ENCODE data around the gene MEIKIN. TPM values are rescaled to one million over a fixed set of nuclear protein-coding genes. Genes with fewer than 3 reads are reported as not detected.

MEIKIN gene
- total RNA-seq, 1 experiment from 2014 or later, result not detected

- no peak overlapping the region for H2BK12ac ChIP-seq (ENCODE audit: insufficient read length, low read depth, low read length)
- no peak overlapping the region for H4K5ac ChIP-seq (ENCODE audit: insufficient read length, low read depth, low read length)
- no peak overlapping the region for H3K18ac ChIP-seq (ENCODE audit: insufficient read length, low read depth, low read length)
- Mint-ChIP-seq H3K9me3 (peaks cover 0 to 8% of the 10 kb centered on the region in 2 experiments; a peak in 3 of 5 replicates), H3K27ac (no peak overlapping the region), H3K27me3 (ENCODE audit: low read depth) (no peaks in the 10 kb centered on the region), H3K4me3 (no peak overlapping the region), H3K4me1 (peaks cover 2 to 7% of the 10 kb centered on the region in 2 experiments; a peak in 2 of 4 replicates), H3K36me3 (ENCODE audit: insufficient read depth in 1 of 3, low read depth in 3 of 3) (peaks cover 8 to 11% (median 10%) of the 10 kb centered on the region in 3 experiments; a peak in 6 of 7 replicates)
- H2BK20ac ChIP-seq (ENCODE audit: low read depth, low read length, poor library complexity, severe bottlenecking), result no peak overlapping the region
- no peak overlapping the region for H4K91ac ChIP-seq (ENCODE audit: insufficient read length, low read depth, low read length)
- H2AFZ ChIP-seq (ENCODE audit: low read length), result no peak overlapping the region
- H3K27me3 ChIP-seq (ENCODE audit: insufficient read depth, low read length), result no peaks in the 10 kb centered on the region
- H2BK120ac ChIP-seq (ENCODE audit: low read depth, low read length, poor library complexity, severe bottlenecking), result no peak overlapping the region
- no CpG with 5 or more reads among the region's 3 CpGs for WGBS (ENCODE audit: extremely low coverage, insufficient read length, low lambda C conversion rate)
- H3K9me3 ChIP-seq (ENCODE audit: control insufficient read depth, low read depth, low read length), result no peaks in the 10 kb centered on the region
- no peak for DNase-seq
- H3K4ac ChIP-seq (ENCODE audit: low read depth, low read length), result no peak overlapping the region
- H3K4me1 ChIP-seq (ENCODE audit: insufficient read depth, low read length), result no peaks in the 10 kb centered on the region
- TF ChIP-seq CTCF (conservative IDR thresholded peaks at IDR 0.05), result no peak
- H2BK15ac ChIP-seq (ENCODE audit: low read depth, low read length), result no peak overlapping the region
- H3K23ac ChIP-seq (ENCODE audit: insufficient read length, low read depth, low read length), result no peak overlapping the region
- H3T11ph ChIP-seq (ENCODE audit: low read length), result no peak overlapping the region
- no peak overlapping the region for H3K56ac ChIP-seq (ENCODE audit: insufficient read length, low read depth, low read length)
- H3K27ac ChIP-seq (ENCODE audit: insufficient read length, low read depth, low read length), result no peak overlapping the region
- no peak overlapping the region for H3K9ac ChIP-seq (ENCODE audit: extremely low read depth, insufficient read length, low read length)
- H3K23me2 ChIP-seq (ENCODE audit: insufficient read length, low read depth, low read length, poor library complexity, severe bottlenecking), result no peaks in the 10 kb centered on the region
- H3K4me2 ChIP-seq (ENCODE audit: insufficient read depth, insufficient read length, low read length), result no peak overlapping the region
- no peak overlapping the region for H3K14ac ChIP-seq (ENCODE audit: insufficient read depth, low read length)
- H2AK5ac ChIP-seq (ENCODE audit: insufficient read length, low read length), result no peak overlapping the region
- H4K20me1 ChIP-seq (ENCODE audit: control insufficient read depth, insufficient read depth, insufficient read length), result no peaks in the 10 kb centered on the region
- H3K79me1 ChIP-seq (ENCODE audit: insufficient read depth, low read depth, low read length, poor library complexity, severe bottlenecking), result peaks cover 13% of the 10 kb centered on the region
- H3K79me2 ChIP-seq (ENCODE audit: insufficient read depth, low read length), result peaks cover 9% of the 10 kb centered on the region; the same call in 1 of the 2 replicates
- no peak overlapping the region for H4K8ac ChIP-seq (replicated peaks; ENCODE audit: insufficient read length, low read depth, low read length)
- no peak overlapping the region for H2BK5ac ChIP-seq (ENCODE audit: insufficient read length, low read length)
Measured at GRCh38 chr5:131763968-131764367, 181.5 kb downstream of the MEIKIN start.

All from H9 (cell line).